B cell (primary cell): Measurements from ENCODE around the gene SHLD2.

Experiments used
- EZH2 ChIP-seq: IDR thresholded peaks from 2 replicates; pipeline ENCODE4 v1.6.1; 2012; ENCODE audit warnings: borderline replicate concordance, low read depth, mild to moderate bottlenecking, moderate library complexity, low read length; ENCODE audit not compliant: insufficient read depth, poor library complexity, severe bottlenecking
- TF ChIP-seq, protein P1 (sequence below): fragments of 200-600 bp; IDR thresholded peaks from one replicate; pipeline ENCODE4 v1.8.0; 2022; ENCODE audit warnings: antibody characterized with exemption, mild to moderate bottlenecking

DNA sequence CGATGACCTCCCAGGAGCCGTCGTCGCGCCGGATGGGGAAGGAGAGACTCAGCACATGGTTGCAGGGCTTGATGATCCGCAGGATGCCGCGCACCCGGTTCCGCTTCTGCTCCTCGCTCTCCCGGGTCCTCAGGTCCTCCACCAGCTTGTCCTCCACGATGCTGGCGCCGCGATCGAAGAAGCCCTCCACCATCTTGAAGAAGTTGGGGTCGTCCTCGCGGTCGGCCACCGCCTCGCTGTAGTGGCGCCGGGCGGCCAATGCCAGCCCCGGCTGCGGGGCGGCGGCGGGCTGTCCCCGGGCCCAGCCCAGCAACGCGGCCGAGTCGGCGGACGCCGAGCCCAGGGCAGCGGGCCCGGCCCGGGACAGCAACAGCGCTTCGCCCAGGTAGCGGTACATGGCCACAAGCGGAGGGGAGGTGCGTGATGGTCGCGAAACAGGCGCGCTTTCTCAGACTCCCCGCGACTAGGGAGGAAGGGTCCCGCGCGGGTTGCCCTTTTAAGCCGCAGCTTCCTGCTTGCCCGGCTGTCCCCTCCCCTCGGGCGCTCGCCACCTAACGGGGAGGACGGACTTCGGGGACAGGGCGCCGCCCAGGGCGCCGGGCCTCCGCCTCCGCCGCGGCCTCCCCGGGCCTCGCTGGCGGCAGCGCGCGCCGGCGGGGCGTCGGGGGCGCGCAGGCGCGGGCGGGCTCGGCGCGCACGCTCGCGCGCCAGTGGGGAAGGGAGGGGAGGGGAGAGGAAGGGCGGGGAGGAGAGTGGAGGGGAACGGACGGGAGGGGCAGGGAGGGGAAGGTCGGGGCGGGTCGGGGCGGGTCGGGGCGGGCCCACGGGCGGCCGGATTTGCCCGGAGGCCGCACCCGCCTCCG lies at the start of gene SHLD2, which contains the start of gene GLUD1:
- TF ChIP-seq, protein P1, sequence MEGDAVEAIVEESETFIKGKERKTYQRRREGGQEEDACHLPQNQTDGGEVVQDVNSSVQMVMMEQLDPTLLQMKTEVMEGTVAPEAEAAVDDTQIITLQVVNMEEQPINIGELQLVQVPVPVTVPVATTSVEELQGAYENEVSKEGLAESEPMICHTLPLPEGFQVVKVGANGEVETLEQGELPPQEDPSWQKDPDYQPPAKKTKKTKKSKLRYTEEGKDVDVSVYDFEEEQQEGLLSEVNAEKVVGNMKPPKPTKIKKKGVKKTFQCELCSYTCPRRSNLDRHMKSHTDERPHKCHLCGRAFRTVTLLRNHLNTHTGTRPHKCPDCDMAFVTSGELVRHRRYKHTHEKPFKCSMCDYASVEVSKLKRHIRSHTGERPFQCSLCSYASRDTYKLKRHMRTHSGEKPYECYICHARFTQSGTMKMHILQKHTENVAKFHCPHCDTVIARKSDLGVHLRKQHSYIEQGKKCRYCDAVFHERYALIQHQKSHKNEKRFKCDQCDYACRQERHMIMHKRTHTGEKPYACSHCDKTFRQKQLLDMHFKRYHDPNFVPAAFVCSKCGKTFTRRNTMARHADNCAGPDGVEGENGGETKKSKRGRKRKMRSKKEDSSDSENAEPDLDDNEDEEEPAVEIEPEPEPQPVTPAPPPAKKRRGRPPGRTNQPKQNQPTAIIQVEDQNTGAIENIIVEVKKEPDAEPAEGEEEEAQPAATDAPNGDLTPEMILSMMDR, result no peak
- no peak for TF ChIP-seq EZH2
